ENCODE data around the gene PPARGC1A.

DNA sequence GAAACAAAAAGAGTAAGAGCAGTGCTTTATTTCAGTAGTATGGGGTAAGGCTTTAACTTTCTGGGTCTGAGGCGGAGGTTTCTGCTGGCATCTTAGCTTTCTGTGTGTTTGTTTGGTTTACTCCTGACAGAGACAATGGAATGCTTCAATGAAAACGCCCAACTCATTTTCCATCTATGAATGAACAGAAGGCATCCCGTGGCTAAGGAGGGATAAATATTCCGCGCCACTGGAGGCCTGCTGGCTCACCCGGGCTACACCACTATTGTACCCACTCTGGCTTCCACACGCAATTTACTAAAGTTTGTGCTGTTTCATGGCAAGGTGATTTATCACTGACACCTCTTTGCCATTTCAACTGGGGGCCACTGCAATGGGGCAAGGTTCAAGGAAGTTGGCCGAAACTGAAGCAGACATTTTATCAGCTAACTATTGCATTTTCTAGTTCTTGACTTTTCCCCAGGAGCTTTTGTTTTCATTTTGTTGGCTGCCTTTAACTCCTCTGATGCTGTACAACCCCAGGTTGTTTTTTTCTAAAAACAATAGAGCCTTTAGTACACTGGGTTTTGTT lies 32.8 kb upstream of the PPARGC1A start:
- TF ChIP-seq, protein P1, sequence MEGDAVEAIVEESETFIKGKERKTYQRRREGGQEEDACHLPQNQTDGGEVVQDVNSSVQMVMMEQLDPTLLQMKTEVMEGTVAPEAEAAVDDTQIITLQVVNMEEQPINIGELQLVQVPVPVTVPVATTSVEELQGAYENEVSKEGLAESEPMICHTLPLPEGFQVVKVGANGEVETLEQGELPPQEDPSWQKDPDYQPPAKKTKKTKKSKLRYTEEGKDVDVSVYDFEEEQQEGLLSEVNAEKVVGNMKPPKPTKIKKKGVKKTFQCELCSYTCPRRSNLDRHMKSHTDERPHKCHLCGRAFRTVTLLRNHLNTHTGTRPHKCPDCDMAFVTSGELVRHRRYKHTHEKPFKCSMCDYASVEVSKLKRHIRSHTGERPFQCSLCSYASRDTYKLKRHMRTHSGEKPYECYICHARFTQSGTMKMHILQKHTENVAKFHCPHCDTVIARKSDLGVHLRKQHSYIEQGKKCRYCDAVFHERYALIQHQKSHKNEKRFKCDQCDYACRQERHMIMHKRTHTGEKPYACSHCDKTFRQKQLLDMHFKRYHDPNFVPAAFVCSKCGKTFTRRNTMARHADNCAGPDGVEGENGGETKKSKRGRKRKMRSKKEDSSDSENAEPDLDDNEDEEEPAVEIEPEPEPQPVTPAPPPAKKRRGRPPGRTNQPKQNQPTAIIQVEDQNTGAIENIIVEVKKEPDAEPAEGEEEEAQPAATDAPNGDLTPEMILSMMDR (IDR thresholded peaks at IDR 0.05; ENCODE audit: insufficient read depth, low read depth, low read length), result no peak
- no peak for TF ChIP-seq EZH2 (IDR thresholded peaks at IDR 0.05; ENCODE audit: insufficient read depth, low read length)
